IMR-90 (cell line): ENCODE measurements around the gene RBM8A. TPM values are rescaled to one million over a fixed set of nuclear protein-coding genes. Genes with fewer than 3 reads are reported as not detected.

Experiments
- ATAC-seq: fragments of 200-7000 bp; cut with Tn5 transposase; 2 replicates; pipeline ENCODE4 v1.9.1; 2020; ENCODE audit warnings: low read depth, mild to moderate bottlenecking, moderate library complexity
- BruUV-seq: library from RNA; stranded (reverse); fragments of 400-500 nt; replicated peaks from 2 replicates; lab custom pipeline; 2021; lab: Mats Ljungman, UMichigan
- CTCF ChIA-PET: fragments of 300-600 bp; formaldehyde crosslinking; extraction: SDS; loops from one replicate; lab custom pipeline; 2021; ENCODE audit warnings: antibody characterized with exemption; lab: Yijun Ruan, JAX
- POLR2A ChIA-PET: fragments of 300-600 bp; sonication (Branson Sonifier 250); formaldehyde crosslinking; loops from one replicate; lab custom pipeline; 2022; ENCODE audit warnings: antibody characterized with exemption; ENCODE audit not compliant: unreplicated experiment; lab: Charles Lee
- DNase-seq: peaks from one replicate; pipeline ENCODE4 v3.0.0; 2013
- H2AFZ ChIP-seq: replicated peaks from 2 replicates; pipeline ENCODE3; 2013; ENCODE audit warnings: low read length, mild to moderate bottlenecking; ENCODE audit not compliant: poor library complexity
- H2AK5ac ChIP-seq: 2 replicates; pipeline ENCODE4 v1.6.1; 2013; ENCODE audit warnings: low read depth, low read length, inconsistent platforms
- H2AK9ac ChIP-seq: replicated peaks from 2 replicates; pipeline ENCODE3; 2013; ENCODE audit warnings: mild to moderate bottlenecking, low read depth, low read length, moderate library complexity; ENCODE audit not compliant: poor library complexity
- H2BK120ac ChIP-seq: 2 replicates; pipeline ENCODE4 v1.6.1; 2013; ENCODE audit warnings: low read depth, low read length, inconsistent platforms
- H2BK15ac ChIP-seq: 3 replicates; pipeline ENCODE4 v1.6.1; 2013; ENCODE audit warnings: low read depth, low read length, inconsistent platforms
- H2BK20ac ChIP-seq: 2 replicates; pipeline ENCODE4 v1.6.1; 2013; ENCODE audit warnings: low read depth, mild to moderate bottlenecking, inconsistent platforms, low read length, moderate library complexity
- H2BK5ac ChIP-seq: 2 replicates; pipeline ENCODE4 v1.6.1; 2013; ENCODE audit warnings: mild to moderate bottlenecking, low read depth, low read length, inconsistent platforms; ENCODE audit not compliant: poor library complexity, severe bottlenecking
- H3K14ac ChIP-seq: replicated peaks from 2 replicates; pipeline ENCODE4 v1.6.1; 2013; ENCODE audit warnings: low read depth, low read length, inconsistent platforms
- H3K18ac ChIP-seq: 2 replicates; pipeline ENCODE4 v1.6.1; 2013; ENCODE audit warnings: low read depth, low read length, control low read depth
- H3K23ac ChIP-seq: 2 replicates; pipeline ENCODE4 v1.6.1; 2013; ENCODE audit warnings: low read depth, low read length, inconsistent platforms
- H3K27ac ChIP-seq: 2 replicates; pipeline ENCODE4 v1.5.1; 2013; ENCODE audit warnings: mild to moderate bottlenecking, control low read depth, low read length; ENCODE audit not compliant: insufficient read depth
- H3K27me3 ChIP-seq: 2 replicates; pipeline ENCODE4 v1.6.1; 2013; ENCODE audit warnings: low read length; ENCODE audit not compliant: control insufficient read depth, insufficient read depth
- H3K36me3 ChIP-seq: 2 replicates; pipeline ENCODE4 v1.6.1; 2013; ENCODE audit warnings: low read length, mixed read lengths; ENCODE audit not compliant: control insufficient read depth, insufficient read depth
- H3K4ac ChIP-seq: 2 replicates; pipeline ENCODE4 v1.6.1; 2013; ENCODE audit warnings: low read depth, low read length, inconsistent platforms
- H3K4me1 ChIP-seq: 2 replicates; pipeline ENCODE4 v1.6.1; 2013; ENCODE audit warnings: low read length, mixed read lengths; ENCODE audit not compliant: control insufficient read depth, insufficient read depth
- H3K4me2 ChIP-seq: 2 replicates; pipeline ENCODE4 v1.6.1; 2013; ENCODE audit warnings: low read depth, mild to moderate bottlenecking, control low read depth, low read length, moderate library complexity
- H3K4me3 ChIP-seq: 2 replicates; pipeline ENCODE4 v1.5.1; 2013; ENCODE audit warnings: low read depth, mild to moderate bottlenecking, control low read depth, low read length, moderate library complexity; ENCODE audit not compliant: insufficient read depth
- H3K56ac ChIP-seq: 2 replicates; pipeline ENCODE4 v1.6.1; 2013; ENCODE audit warnings: low read length, inconsistent platforms; ENCODE audit not compliant: insufficient read depth; ENCODE audit errors: extremely low read depth
- H3K79me1 ChIP-seq, 2 experiments: 2 replicates each; pipeline ENCODE4 v1.6.1; 2013; ENCODE audit warnings: low read length in 2 of 2, inconsistent platforms in 1 of 2, low read depth in 1 of 2
- H3K9ac ChIP-seq: 2 replicates; pipeline ENCODE4 v1.6.1; 2013; ENCODE audit warnings: low read depth, low read length, control low read depth
- H3K9me1 ChIP-seq: 2 replicates; pipeline ENCODE4 v1.6.1; 2013; ENCODE audit warnings: low read length, inconsistent platforms; ENCODE audit not compliant: insufficient read depth
- H3K9me3 ChIP-seq: 2 replicates; pipeline ENCODE4 v1.6.1; 2013; ENCODE audit warnings: low read length; ENCODE audit not compliant: control insufficient read depth, insufficient read depth
- H4K20me1 ChIP-seq: 2 replicates; pipeline ENCODE4 v1.6.1; 2013; ENCODE audit warnings: low read length, inconsistent platforms; ENCODE audit not compliant: insufficient read depth
- H4K5ac ChIP-seq: 2 replicates; pipeline ENCODE4 v1.6.1; 2013; ENCODE audit warnings: mild to moderate bottlenecking, low read depth, low read length, control low read depth
- H4K8ac ChIP-seq, 2 experiments: 2 replicates each; pipeline ENCODE4 v1.6.1; 2013; ENCODE audit warnings: low read depth in 2 of 2, low read length in 2 of 2, control low read depth in 1 of 2, inconsistent platforms in 1 of 2
- H4K91ac ChIP-seq: 2 replicates; pipeline ENCODE4 v1.6.1; 2013; ENCODE audit warnings: low read depth, low read length, inconsistent platforms; ENCODE audit not compliant: insufficient read depth
- CEBPB ChIP-seq: IDR thresholded peaks from 2 replicates; pipeline ENCODE4 v1.6.1; 2012; ENCODE audit warnings: low read depth, low read length, improper control_type of control experiment
- CTCF ChIP-seq: conservative IDR thresholded peaks from 2 replicates; pipeline ENCODE4 v1.5.1; 2012; ENCODE audit warnings: mild to moderate bottlenecking, low read depth, low read length, improper control_type of control experiment
- FOS ChIP-seq: fragments of 150-350 bp; IDR thresholded peaks from 2 replicates; pipeline ENCODE4 v1.6.1; 2016; ENCODE audit warnings: low read depth, low read length
- MAZ ChIP-seq: IDR thresholded peaks from 2 replicates; pipeline ENCODE4 v1.6.1; 2012; ENCODE audit warnings: low read depth, mild to moderate bottlenecking, low read length, improper control_type of control experiment, moderate library complexity, borderline replicate concordance
- RCOR1 ChIP-seq: IDR thresholded peaks from 2 replicates; pipeline ENCODE4 v1.6.1; 2012; ENCODE audit warnings: mild to moderate bottlenecking, low read length, improper control_type of control experiment; ENCODE audit not compliant: insufficient replicate concordance
- WGBS, 2 experiments: methylation state at CpG; one replicate each; pipeline versions ENCODE4 v1.1.5 to v1.1.7; 2013; ENCODE audit warnings: missing lambda C conversion rate in 2 of 2; ENCODE audit not compliant: insufficient read length in 1 of 2; ENCODE audit errors: extremely low coverage in 2 of 2; 5-methylcytosine and 5-hydroxymethylcytosine counted together
- dilution Hi-C: fragments of 300-500 bp; cut with HindIII; formaldehyde crosslinking; loops from one replicate; pipeline ENCODE4 v1.14.3; 2018; ENCODE audit warnings: low sequenced_read_pairs; ENCODE audit not compliant: unreplicated experiment
- in situ Hi-C: fragments of 300-500 bp; cut with MboI; formaldehyde crosslinking; loops from 3 replicates; pipeline ENCODE4 v1.14.3; 2019; ENCODE audit warnings: low sequenced_read_pairs, inconsistent platforms, mixed read lengths
- intact Hi-C: fragments of 100-400 bp; cut with micrococcal nuclease; formaldehyde crosslinking; loops from 2 replicates; pipeline ENCODE4 v1.10.0; 2022
- polyA plus RNA-seq, 3 experiments: library from polyadenylated mRNA; depleted of rRNA; stranded (reverse); fragments of >200 nt; gene quantifications; 2 replicates each; pipeline ENCODE4 v1.2.3, GENCODE V29; 2012; ENCODE audit warnings: low replicate concordance in 1 of 3
- total RNA-seq: library from RNA; depleted of rRNA; stranded (reverse); fragments of >200 nt; gene quantifications from 2 replicates; pipeline ENCODE4 v1.2.3, GENCODE V29; 2012

Gene RBM8A
- total and polyA plus RNA-seq, 2 of the 4 experiments (the other 2 are of a cell fraction), result 94.1 to 251 TPM

- Histone ChIP-seq H3K56ac (no peak overlapping the region; the same call in 1 of the 2 replicates), H2BK5ac (peak overlapping the region; percentile 88), H3K36me3 (no peaks in the 10 kb centered on the region), H4K5ac (peak overlapping the region; percentile 31; the same call in 1 of the 2 replicates), H2BK120ac (peak overlapping the region; percentile 95), H2AFZ (peak overlapping the region; percentile 19), H4K91ac (peak overlapping the region; percentile 92), H3K18ac (no peak overlapping the region), H4K8ac (peak overlapping the region; percentile 85 to 92; a peak in 2 of 4 replicates), H3K27me3 (no peaks in the 10 kb centered on the region), H3K9me3 (no peaks in the 10 kb centered on the region), H2BK15ac (peak overlapping the region; percentile 76; the same call in 1 of the 3 replicates), H2AK5ac (peak overlapping the region; percentile 71), H3K9ac (no peak overlapping the region), H3K9me1 (peaks cover 15% of the 10 kb centered on the region), H3K79me1 (peaks cover 0 to 4% of the 10 kb centered on the region in 2 experiments; a peak in 1 of 4 replicates), H2AK9ac (peak overlapping the region; percentile 90), H3K4me1 (peaks cover 12% of the 10 kb centered on the region), H3K4me2 (no peak overlapping the region), H3K27ac (no peak overlapping the region), H2BK20ac (peak overlapping the region; percentile 89), H3K4me3 (no peak overlapping the region), H4K20me1 (no peaks in the 10 kb centered on the region), H3K14ac (peak overlapping the region; percentile 93), H3K23ac (no peak overlapping the region), H3K4ac (peak overlapping the region; percentile 96)
- POLR2A ChIA-PET, result interaction anchor here (0.5 kb wide), 1 partner anchor 88 kb away, joined by 3 read pairs; no protein-coding TSS in a partner anchor
- whole genome bisulfite sequencing, 2 experiments, result 92% methylated on average over 5 of the region's 7 CpGs; no CpG with 5 or more reads in 1 of the 2 experiments
- in situ Hi-C loops, result no loop called here
- intact Hi-C loops, result loop anchor here (2.0 to 10.0 kb wide), 2 partner anchors 25 to 61 kb away; partner anchors contain the start of genes LIX1L and PEX11B
- CTCF ChIA-PET, result interaction anchor here (1.2 to 2.5 kb wide), 6 partner anchors 15 to 124 kb away, joined by 3 to 24 read pairs (median 8); partner anchors contain the start of genes ITGA10 and NUDT17
- DNase-seq (no peak), ATAC-seq (no peak)
- TF ChIP-seq FOS (no peak), RCOR1 (no peak), MAZ (no peak), CTCF (no peak), CEBPB (no peak)
- BruUV-seq, result no TSS peak
- dilution Hi-C loops, result no loop called here
Observed at GRCh38 chr1:145893306-145894055, 33.8 kb downstream of the RBM8A start.
